ENCODE results near the gene TPSAB1. TPM values are rescaled to one million over a fixed set of nuclear protein-coding genes. Genes with fewer than 3 reads are reported as not detected.

Gene TPSAB1
- not detected in 2 replicates for total RNA-seq

GRCh38 chr16:1240436-1240835, at the start of gene TPSAB1:
Gene TPSAB1, plus strand, starts transcription at chr16:1240705. Its CDS starts 234 bp downstream, at chr16:1240939.

DNA sequence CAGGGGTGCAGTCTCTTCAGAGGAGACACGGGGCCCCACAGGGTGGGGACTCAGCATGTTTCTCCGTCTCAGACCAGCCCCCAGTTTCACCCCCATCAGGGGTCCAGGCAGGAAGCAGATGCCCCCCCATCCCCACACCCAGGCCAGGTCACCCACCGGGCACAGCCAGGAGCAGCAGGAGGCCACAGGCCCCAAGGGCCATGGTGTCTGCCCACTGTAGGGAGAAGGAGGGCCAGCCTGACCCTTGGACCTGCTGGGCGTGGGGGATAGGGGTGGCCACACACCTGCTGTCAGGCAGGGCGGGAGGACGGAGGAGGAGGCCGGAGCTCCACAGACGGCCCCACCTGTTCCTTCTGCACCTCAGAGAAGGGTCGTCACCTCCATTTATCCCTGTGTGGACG, 15.5 kb upstream of the TPSAB1 start, which contains the start of gene TPSG1:
TSS of gene TPSG1 (minus strand) at position 218 of the 401 bp plus-strand sequence. CDS start at position 202, 16 bp downstream.

GRCh38 chr16:1230084-1230470, 10.4 kb upstream of the TPSAB1 start, which contains the start of gene TPSB2:
Gene TPSB2, minus strand, starts transcription at chr16:1230184. Its CDS starts 233 bp downstream, at chr16:1229951.

GRCh38 chr16:1255276-1256122, 15.0 kb downstream of the TPSAB1 start, which contains the start of gene TPSD1:
Gene TPSD1, plus strand, starts transcription at chr16:1256069. Its CDS starts 212 bp downstream, at chr16:1256281.

Other genes starting within 250 kb of the TPSAB1 start
- gene SSTR5, start 168.0 kb upstream of the TPSAB1 start, total RNA-seq = not detected in 2 replicates
- not detected in 2 replicates for gene C1QTNF8, start 144.5 kb upstream of the TPSAB1 start, total RNA-seq
- under 0.01 and 0.15 TPM in 2 replicates for gene CACNA1H, start 87.6 kb upstream of the TPSAB1 start, total RNA-seq
- not detected in 2 replicates for gene TPSG1, start 15.4 kb upstream of the TPSAB1 start, total RNA-seq
- gene TPSB2, start 10.5 kb upstream of the TPSAB1 start, total RNA-seq = not detected in 2 replicates
- gene TPSD1, start 15.4 kb downstream of the TPSAB1 start, total RNA-seq = not detected in 2 replicates
- gene UBE2I, start 68.9 kb downstream of the TPSAB1 start, total RNA-seq = 51.2 and 57.8 TPM in 2 replicates
- 0.32 and 0.91 TPM in 2 replicates for gene BAIAP3, start 92.9 kb downstream of the TPSAB1 start, total RNA-seq
- gene TSR3, start 111.2 kb downstream of the TPSAB1 start, total RNA-seq = 91.3 and 120 TPM in 2 replicates
- 21.3 and 26.3 TPM in 2 replicates for gene GNPTG, start 111.2 kb downstream of the TPSAB1 start, total RNA-seq
- 4.9 and 5.2 TPM in 2 replicates for gene UNKL, start 174.0 kb downstream of the TPSAB1 start, total RNA-seq
- 23.4 and 24.7 TPM in 2 replicates for gene UQCC4, start 180.0 kb downstream of the TPSAB1 start, total RNA-seq
- not detected in 2 replicates for gene PERCC1, start 190.4 kb downstream of the TPSAB1 start, total RNA-seq
- gene CCDC154, start 203.9 kb downstream of the TPSAB1 start, total RNA-seq = under 0.01 and 0.15 TPM in 2 replicates
- gene CLCN7, start 234.3 kb downstream of the TPSAB1 start, total RNA-seq = 40.9 and 60.6 TPM in 2 replicates
- not detected in 2 replicates for gene PTX4, start 248.2 kb downstream of the TPSAB1 start, total RNA-seq